Metanephros (tissue), 2 donors: ENCODE data around the gene KLHDC8A. TPM values are rescaled to one million over a fixed set of nuclear protein-coding genes. Genes with fewer than 3 reads are reported as not detected.

Source experiments
- small RNA-seq: library from RNA; depleted of rRNA; stranded (forward); fragments of <200 nt; gene quantifications from one replicate; pipeline ENCODE3, GENCODE V24; 2014; ENCODE audit warnings: low replicate concordance
- total RNA-seq: library from RNA; depleted of rRNA; stranded (reverse); fragments of >200 nt; gene quantifications from one replicate; pipeline ENCODE4 v1.2.3, GENCODE V29; 2014

The KLHDC8A gene
- 4.8 TPM for total RNA-seq

GRCh38 chr1:205356440-205357139 is at the start of gene KLHDC8A:
KLHDC8A (minus strand) TSS chr1:205356922; CDS start chr1:205343604, 13,318 bp downstream.

DNA sequence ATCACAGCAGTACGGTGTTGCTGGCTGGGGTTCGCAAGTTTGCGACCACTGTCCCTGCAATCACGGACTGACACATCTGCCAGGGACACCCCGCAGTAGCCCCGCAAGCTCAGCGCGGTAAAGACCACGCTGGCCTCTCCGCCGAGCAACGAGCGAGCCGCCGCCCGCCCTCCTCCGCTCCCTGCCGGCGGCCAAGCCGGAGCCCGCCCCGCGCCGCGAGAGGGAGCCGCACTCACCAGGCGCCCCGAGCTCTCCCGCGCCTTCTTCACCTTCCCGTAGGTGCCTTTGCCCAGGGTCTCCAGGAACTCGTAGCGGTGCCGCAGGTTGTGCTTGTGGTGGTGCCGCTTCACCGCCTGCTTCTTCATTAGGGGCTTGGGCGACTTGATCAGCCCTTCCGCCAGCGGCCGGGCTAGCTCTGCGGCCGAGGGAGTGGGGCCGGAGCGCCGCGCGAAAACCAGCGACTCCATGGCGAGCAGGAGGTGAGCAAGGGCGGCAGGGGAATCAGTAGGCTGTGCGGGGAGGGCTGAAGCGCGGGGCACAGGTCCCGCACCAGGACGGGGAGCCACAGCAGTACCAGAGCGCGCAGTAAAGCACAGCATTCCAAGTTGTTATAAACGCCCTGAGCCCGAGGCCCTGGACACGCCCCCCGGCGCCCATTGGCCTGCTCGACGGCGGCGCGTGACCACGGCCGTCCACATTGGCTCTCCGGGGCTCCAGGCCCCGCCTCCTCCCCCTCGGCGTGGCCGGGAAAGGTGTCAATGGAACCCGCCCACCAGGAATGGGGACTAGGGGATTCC is 35.4 kb downstream of the KLHDC8A start, which contains the start of gene NUAK2:
Gene NUAK2 (minus strand): TSS at position 584 of the 797 bp plus-strand sequence. CDS start 117 bp downstream, at position 467.

Small RNAs within 50 kb of the gene (small RNA-seq; reads per million reads assigned to genes)
- not detected for gene SNRPGP10

Other genes with a start within 250 kb of the KLHDC8A start
- gene RBBP5, start 234.9 kb downstream of the KLHDC8A start, total RNA-seq, result 16.0 TPM
- 20.0 TPM for gene DSTYK, start 145.2 kb downstream of the KLHDC8A start, total RNA-seq
- 27.7 TPM for gene TMCC2, start 129.0 kb downstream of the KLHDC8A start, total RNA-seq
- gene NUAK2, start 35.2 kb downstream of the KLHDC8A start, total RNA-seq, result 26.0 TPM
- gene LEMD1, start 65.1 kb upstream of the KLHDC8A start, total RNA-seq, result 0.88 TPM
- gene BLACAT1, start 99.1 kb upstream of the KLHDC8A start, total RNA-seq, result 0.70 TPM
- 22.9 TPM for gene CDK18, start 147.7 kb upstream of the KLHDC8A start, total RNA-seq